Fibroblast of skin of right quadriceps (primary cell): ENCODE data around the gene TP53.
"Not testable (repeated sequence)": the region's sequence is repeated elsewhere in the genome, so short reads cannot be mapped to it uniquely, and the experiment has no call there.

Source experiments
- DNase-seq: peaks from one replicate; pipeline ENCODE4 v3.0.0-alpha.2; 2013

Gene TP53

DNA sequence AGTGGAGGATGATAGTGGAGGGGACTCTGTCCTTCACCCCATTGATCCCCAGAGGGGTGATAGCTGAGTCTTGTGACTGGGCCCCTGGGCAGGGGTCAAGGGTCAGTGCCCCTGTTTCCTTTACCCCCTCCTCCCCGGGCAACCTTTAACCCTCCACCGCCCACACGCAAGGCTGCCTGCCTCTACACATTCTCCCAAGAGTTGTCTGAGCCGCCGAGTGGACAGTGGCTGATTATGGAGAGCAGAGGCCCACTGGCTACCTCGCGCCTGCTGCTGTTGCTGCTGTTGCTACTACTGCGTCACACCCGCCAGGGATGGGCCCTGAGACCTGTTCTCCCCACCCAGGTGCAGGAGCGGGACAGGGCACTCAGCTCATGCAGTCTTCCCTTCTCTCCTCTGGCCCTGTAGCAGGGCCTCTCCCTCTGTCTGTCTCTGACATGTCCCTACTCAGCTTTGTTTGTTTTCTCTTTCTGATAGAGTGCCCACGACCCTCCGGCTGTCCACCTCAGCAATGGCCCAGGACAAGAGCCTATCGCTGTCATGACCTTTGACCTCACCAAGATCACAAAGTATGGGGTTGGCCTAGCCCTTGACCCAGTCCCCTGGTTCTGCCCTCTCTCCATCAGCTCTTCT lies 57.2 kb downstream of the TP53 start, which contains the start of gene SHBG:
Gene SHBG, plus strand, starts transcription at position 197 of the 633 bp plus-strand sequence. Its CDS starts 38 bp downstream, at position 235.
- DNase-seq, result no peak

DNA sequence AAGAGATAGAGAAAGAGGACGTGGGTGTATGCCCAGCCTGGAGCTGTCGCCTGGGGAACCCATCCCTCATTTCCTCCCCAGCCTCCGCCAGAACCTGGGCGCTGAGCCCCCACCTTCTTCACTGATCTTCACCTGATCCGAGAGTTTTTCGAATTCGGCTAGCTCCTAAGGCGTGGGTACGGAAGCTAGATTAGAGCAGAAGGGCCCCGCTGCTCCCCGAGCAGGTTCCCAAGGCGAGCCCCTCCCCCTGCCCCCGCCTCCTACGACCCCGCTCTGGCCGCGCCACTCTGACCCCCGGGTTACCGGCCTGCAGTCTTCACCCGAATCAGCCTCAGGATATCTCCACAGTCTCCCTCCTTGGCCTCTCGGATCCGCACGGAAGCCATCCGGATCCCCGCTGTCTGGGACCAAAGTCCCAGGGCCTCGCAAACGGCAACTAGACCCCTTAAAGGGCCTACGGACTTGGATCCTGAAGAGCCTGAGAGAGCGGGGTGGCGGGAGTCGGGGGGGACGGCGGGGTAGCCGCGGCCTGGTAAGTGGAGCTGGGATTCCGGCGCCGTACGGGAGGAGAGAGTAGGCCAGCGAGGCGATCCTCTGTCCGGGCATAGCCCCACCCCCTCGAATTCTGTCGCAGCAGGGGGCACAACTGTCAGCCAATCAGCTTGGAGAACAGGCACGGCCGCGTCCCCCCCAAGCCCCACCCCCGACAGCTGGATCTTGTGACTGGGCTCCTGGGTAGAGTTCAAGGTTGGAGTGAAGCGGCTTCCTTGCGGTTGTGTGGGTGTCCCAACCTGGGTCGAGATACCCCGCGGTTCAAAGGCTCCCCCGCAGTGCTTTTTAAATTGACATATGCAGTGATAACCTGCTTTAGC lies 59.8 kb downstream of the TP53 start, which contains the start of gene SAT2:
Gene SAT2, minus strand, starts transcription at position 572 of the 872 bp plus-strand sequence. Its CDS starts 186 bp downstream, at position 386.
- peak; percentile 93 for DNase-seq

- peak; percentile 13 for DNase-seq
Measured at GRCh38 chr17:7626956-7627249, 60.4 kb downstream of the TP53 start.

- no peak for DNase-seq
Measured at GRCh38 chr17:7626307-7626706, 61.0 kb downstream of the TP53 start.

DNA sequence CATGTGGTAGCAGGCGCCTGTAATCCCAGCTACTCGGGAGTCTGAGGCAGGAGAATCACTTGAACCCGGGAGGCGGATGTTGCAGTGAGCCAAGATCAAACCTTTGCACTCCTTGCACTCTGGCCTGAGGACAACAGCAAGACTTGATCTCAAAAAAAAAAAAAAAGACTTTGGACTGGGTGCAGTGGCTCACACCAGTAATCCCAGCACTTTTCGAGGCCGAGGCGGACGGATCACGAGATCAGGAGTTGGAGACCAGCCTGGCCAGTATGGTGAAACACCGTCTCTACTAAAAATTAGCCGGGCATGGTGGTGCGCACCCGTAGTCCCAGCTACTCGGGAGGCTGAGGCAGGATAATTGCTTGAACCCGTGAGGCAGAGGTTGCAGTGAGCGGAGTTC lies 61.5 kb downstream of the TP53 start:
- not testable (repeated sequence) for DNase-seq

- no peak for DNase-seq
Measured at GRCh38 chr17:7623661-7624060, 63.6 kb downstream of the TP53 start.

- no peak for DNase-seq
Measured at GRCh38 chr17:7620835-7621234, 66.5 kb downstream of the TP53 start.

DNA sequence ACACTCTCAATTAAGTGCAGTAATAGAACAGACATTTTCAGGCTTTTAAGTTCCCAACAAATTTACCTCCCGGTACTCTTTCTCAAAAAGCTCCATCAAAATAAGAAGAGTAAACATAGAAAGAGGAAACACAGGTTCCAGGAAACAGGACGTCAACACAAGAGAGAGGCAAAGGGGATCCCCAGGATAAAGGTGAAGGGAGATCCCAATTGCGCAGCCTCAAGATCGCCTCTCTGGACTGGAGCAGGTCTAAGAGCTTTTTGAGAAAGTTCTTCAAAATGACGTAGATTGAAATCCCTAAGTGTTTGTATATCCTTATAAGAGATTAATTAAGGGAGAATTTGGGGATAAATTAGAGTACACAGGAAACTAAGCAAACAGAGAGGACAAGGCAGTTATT lies 68.7 kb downstream of the TP53 start:
- no peak for DNase-seq
